ENCODE data around the gene FES.
"Not testable (repeated sequence)": the region's sequence is repeated elsewhere in the genome, so short reads cannot be mapped to it uniquely, and the experiment has no call there.

The FES gene

GRCh38 chr15:90891346-90891949 lies 7.1 kb downstream of the FES start:
- DNase-seq (ENCODE audit: low spot score), result no peak

GRCh38 chr15:90892023-90892422 lies 7.7 kb downstream of the FES start:
- no peak for DNase-seq (ENCODE audit: low spot score)

DNA sequence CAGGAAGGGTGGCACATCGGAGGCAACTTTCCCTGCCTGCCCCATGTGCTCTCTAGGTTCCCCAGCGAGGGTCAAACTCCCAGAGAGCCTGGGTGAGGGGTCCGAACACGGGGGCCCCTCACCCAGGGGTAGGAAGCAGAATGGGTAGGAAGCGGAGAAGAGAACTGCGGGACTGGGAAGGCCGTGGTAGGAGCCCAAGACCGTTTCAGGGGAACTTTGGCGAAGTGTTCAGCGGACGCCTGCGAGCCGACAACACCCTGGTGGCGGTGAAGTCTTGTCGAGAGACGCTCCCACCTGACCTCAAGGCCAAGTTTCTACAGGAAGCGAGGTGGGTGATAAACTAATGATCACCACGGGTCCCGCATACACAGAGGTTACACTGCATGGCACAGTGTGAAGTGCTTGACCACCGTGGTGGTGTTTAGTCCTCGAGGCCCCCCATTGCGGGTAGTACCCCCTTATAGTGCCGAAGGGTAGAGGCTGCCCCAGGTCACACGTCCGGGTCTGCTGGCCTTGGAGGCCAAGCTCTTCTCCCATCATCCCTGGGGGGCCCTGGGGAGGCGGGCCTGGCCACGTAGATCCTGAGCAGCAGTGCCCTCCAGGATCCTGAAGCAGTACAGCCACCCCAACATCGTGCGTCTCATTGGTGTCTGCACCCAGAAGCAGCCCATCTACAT lies 8.3 kb downstream of the FES start:
- no peak for DNase-seq (ENCODE audit: low spot score)

DNA sequence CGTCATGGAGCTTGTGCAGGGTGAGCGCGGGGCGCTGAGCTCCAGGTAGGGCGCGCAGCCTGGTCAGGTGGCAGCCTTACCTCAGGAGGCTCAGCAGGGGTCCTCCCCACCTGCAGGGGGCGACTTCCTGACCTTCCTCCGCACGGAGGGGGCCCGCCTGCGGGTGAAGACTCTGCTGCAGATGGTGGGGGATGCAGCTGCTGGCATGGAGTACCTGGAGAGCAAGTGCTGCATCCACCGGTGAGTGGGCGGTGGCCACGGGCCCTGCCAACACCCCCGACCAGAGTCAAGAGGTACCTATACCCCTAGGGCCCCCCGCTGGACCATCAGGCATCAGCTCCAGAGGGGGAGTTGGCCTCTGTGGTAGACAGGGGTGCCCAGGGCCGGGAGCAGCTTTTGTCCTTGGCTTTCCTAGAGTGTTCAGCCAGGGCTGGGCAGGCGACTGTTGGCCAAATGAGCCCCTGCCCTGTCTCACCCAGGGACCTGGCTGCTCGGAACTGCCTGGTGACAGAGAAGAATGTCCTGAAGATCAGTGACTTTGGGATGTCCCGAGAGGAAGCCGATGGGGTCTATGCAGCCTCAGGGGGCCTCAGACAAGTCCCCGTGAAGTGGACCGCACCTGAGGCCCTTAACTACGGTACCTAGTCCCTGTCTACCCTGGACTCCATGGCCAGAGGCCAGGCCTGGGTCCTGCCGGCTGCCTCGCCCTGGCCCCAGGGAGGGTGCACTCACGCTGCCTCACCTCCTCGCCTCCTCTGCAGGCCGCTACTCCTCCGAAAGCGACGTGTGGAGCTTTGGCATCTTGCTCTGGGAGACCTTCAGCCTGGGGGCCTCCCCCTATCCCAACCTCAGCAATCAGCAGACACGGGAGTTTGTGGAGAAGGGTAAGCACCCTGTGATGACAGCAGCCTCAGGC lies 9.1 kb downstream of the FES start:
- DNase-seq (ENCODE audit: low spot score), result no peak

- peak; percentile 73 for DNase-seq (ENCODE audit: low spot score)
These were observed 11.3 kb downstream of the FES start for GRCh38 chr15:90895571-90896117.

GRCh38 chr15:90897131-90897655 lies 12.9 kb downstream of the FES start:
- not testable (repeated sequence) for DNase-seq (ENCODE audit: low spot score)

DNA sequence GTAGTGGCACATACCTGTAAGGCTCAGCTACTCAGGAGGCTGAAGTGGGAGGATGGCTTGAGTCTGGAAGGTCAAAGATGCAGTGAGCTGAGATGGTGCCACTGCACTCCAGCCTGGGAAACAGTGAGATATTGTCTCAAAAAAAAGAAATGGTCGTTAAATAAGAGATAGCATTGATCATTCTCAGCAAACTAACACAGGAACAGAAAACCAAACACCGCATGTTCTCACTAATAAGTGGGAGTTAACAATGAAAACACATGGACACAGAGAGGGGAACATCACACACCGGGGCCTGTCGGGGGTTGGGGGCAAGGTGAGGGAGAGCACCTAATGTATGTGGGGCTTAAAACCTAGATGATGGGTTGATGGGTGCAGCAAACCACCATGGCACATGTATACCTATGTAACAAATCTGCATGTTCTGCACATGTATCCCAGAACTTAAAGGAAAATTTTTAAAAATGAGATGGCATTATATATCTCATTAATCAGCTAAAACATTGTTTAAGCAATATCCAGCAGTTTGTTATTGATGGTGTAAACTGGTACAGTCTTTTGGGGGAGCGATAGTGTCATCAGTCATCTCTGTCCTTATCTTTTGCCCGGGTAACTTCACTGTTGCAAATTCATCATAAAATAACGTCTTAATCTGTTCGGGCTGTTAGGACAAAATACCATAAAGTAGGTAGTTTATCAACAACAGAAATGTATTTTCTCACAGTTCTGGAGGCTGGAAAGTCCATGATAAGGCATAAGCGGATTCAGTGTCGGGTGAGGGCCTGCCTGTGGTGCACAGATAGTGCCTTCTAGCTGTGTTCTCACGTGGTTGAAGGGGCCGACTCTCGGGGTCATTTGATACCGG lies 17.1 kb downstream of the FES start:
- no peak for DNase-seq (ENCODE audit: low spot score)

GRCh38 chr15:90902040-90902839 lies 17.9 kb downstream of the FES start:
- peak; percentile 83 for DNase-seq (ENCODE audit: low spot score)

- peak; percentile 86 for DNase-seq (ENCODE audit: low spot score)
These were observed 18.8 kb downstream of the FES start, which contains the start of gene MAN2A2 for GRCh38 chr15:90902840-90903732. MAN2A2 (plus strand) TSS chr15:90903302; CDS start chr15:90904208, 906 bp downstream.

DNA sequence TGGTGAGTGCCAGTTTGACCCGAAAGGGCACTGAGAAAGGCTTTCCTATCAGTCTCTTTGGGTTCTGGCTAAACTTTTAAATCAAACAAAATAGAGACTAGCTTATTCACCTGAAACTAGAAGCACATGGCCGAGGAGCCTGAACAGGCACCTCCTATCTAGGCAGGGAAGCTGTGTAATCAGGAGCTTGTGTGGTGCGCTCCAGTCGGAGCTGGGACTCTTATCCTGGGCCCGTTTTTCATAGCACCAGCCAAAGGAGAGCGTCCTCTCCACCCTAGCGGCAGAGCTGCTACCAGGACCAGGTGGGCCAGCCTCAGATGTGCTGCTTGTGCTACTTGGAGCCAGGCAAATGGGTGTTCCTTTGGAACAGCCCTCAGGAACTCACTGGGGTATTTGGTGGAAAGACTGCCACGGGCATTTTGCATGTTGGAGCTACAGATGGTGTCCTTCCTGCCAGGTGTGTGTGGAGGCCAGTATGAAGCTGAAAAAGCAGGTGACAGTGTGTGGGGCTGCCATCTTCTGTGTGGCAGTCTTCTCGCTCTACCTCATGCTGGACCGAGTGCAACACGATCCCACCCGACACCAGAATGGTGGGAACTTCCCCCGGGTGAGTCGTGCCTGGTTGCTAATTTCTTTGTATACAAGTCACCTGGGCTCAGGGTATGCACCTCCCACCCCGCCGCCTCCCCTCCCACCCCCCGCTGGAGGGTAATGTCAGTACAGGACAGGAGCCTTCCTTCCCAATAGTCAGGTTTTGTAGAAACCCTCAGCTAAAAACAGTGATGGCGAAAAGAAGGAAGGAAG lies 19.6 kb downstream of the FES start:
- no peak for DNase-seq (ENCODE audit: low spot score)

DNA sequence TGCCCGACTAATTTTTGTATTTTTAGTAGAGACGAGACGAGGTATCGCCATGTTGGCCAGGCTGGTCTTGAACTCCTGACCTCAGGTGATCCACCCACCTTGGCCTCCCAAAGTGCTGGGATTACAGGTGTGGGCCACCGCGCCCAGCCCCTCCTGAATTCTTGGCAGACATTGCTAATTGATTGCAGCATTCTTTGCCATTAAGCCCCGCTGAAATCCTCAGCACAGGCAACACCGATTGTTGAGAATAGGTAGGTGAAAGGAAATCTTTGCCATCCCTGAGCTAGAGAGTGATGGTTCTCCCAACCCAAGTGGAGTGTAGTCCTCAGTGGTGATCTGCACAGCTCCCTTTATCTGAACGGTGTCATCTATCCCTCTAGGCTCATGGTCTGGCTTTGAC lies 20.4 kb downstream of the FES start:
- DNase-seq (ENCODE audit: low spot score), result no peak

- DNase-seq (ENCODE audit: low spot score), result no peak
These were observed 21.2 kb downstream of the FES start for GRCh38 chr15:90905306-90906180.

GRCh38 chr15:90906181-90906849 lies 22.0 kb downstream of the FES start:
- DNase-seq (ENCODE audit: low spot score), result no peak

- DNase-seq (ENCODE audit: low spot score), result no peak
These were observed 22.9 kb downstream of the FES start for GRCh38 chr15:90907051-90907660.

GRCh38 chr15:90907838-90908507 lies 23.7 kb downstream of the FES start:
- DNase-seq (ENCODE audit: low spot score), result no peak

DNA sequence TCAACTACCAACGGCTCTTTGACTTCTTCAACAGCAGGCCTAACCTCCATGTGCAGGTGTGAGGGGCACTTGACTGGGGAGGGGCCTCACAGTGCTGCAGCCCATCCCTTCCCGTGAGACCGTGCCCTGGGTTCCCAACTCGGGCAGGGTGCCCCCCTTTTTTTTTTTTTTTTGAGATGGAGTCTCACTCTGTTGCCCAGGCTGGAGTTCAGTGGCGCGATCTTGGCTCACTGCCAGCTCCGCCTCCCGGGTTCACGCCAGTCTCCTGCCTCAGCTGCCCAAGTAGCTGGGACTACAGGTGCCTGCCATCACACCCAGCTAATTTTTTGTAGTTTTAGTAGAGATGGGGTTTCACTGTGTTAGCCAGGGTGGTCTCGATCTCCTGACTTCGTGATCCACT lies 25.1 kb downstream of the FES start:
- DNase-seq (ENCODE audit: low spot score), result not testable (repeated sequence)
